SU-DHL-6 (cell line): ENCODE measurements around the gene CIB2.
A peak's percentile ranks its signal among the peaks of the same experiment; 100 is the strongest.

Source experiments
- H2AFZ ChIP-seq: fragments of 200-600 bp; sonication (generic); 2 replicates; pipeline ENCODE4 v1.6.1; 2014; ENCODE audit warnings: low read depth, mild to moderate bottlenecking, moderate library complexity, mixed read lengths, antibody characterized with exemption, low read length; ENCODE audit not compliant: severe bottlenecking
- H3F3A ChIP-seq: fragments of 200-600 bp; shearing (Covaris generic); 2 replicates; pipeline ENCODE4 v1.6.0; 2016; ENCODE audit warnings: antibody characterized with exemption, mild to moderate bottlenecking; ENCODE audit not compliant: insufficient read depth
- H3K27ac ChIP-seq: fragments of 200-600 bp; sonication (generic); 2 replicates; pipeline ENCODE4 v1.5.1; 2016; ENCODE audit warnings: low read depth, mild to moderate bottlenecking, low read length, moderate library complexity, mixed read lengths
- H3K27me3 ChIP-seq: fragments of 200-600 bp; sonication (generic), shearing (Covaris generic); 2 replicates; pipeline ENCODE4 v1.6.0; 2014; ENCODE audit warnings: mild to moderate bottlenecking, low read length
- H3K36me3 ChIP-seq: fragments of 200-600 bp; sonication (generic); 2 replicates; pipeline ENCODE4 v1.6.1; 2014; ENCODE audit warnings: mild to moderate bottlenecking, low read length, mixed read lengths
- H3K4me2 ChIP-seq: fragments of 300-600, 200-600 bp; shearing (Covaris generic), sonication (generic); 2 replicates; pipeline ENCODE4 v1.6.0; 2014; ENCODE audit warnings: low read length, low read depth, mild to moderate bottlenecking; ENCODE audit not compliant: poor library complexity, severe bottlenecking
- H3K4me3 ChIP-seq: fragments of 200-600 bp; sonication (generic); 2 replicates; pipeline ENCODE4 v1.5.1; 2014; ENCODE audit warnings: antibody characterized with exemption, low read length, mild to moderate bottlenecking, mixed read lengths; ENCODE audit not compliant: insufficient read depth, poor library complexity, severe bottlenecking
- H3K79me2 ChIP-seq: fragments of 200-600 bp; sonication (generic); 2 replicates; pipeline ENCODE4 v1.6.1; 2014; ENCODE audit warnings: mild to moderate bottlenecking, low read length, moderate library complexity; ENCODE audit not compliant: insufficient read depth
- H3K9ac ChIP-seq: fragments of 200-600 bp; sonication (generic); 2 replicates; pipeline ENCODE4 v1.7.0; 2014; ENCODE audit warnings: mild to moderate bottlenecking, low read length
- H3K9me2 ChIP-seq: fragments of 200-600 bp; sonication (generic); replicated peaks from 2 replicates; pipeline ENCODE4 v1.6.1; 2014; ENCODE audit warnings: low read length; ENCODE audit not compliant: insufficient read depth
- H3K9me3 ChIP-seq: fragments of 200-600 bp; sonication (generic); 2 replicates; pipeline ENCODE4 v1.6.1; 2014; ENCODE audit warnings: low read length, mixed read lengths; ENCODE audit not compliant: insufficient read depth
- H4K20me1 ChIP-seq: fragments of 200-600 bp; sonication (generic); 2 replicates; pipeline ENCODE4 v1.6.1; 2014; ENCODE audit warnings: low read depth, mild to moderate bottlenecking, antibody characterized with exemption, low read length, moderate library complexity, mixed read lengths
- EZH2phosphoT487 ChIP-seq: fragments of 200-600 bp; sonication (generic), shearing (Covaris generic); conservative IDR thresholded peaks from 2 replicates; pipeline ENCODE4 v1.6.1; 2018; ENCODE audit warnings: mild to moderate bottlenecking, antibody characterized with exemption, low read length, moderate library complexity, mixed read lengths
- TF ChIP-seq, protein P1 (sequence below): fragments of 200-600 bp; sonication (generic); IDR thresholded peaks from one replicate; pipeline ENCODE4 v1.5.1; 2017; ENCODE audit warnings: antibody characterized with exemption, mild to moderate bottlenecking, low read length, moderate library complexity; ENCODE audit not compliant: insufficient read depth, poor library complexity, severe bottlenecking

The CIB2 gene

DNA sequence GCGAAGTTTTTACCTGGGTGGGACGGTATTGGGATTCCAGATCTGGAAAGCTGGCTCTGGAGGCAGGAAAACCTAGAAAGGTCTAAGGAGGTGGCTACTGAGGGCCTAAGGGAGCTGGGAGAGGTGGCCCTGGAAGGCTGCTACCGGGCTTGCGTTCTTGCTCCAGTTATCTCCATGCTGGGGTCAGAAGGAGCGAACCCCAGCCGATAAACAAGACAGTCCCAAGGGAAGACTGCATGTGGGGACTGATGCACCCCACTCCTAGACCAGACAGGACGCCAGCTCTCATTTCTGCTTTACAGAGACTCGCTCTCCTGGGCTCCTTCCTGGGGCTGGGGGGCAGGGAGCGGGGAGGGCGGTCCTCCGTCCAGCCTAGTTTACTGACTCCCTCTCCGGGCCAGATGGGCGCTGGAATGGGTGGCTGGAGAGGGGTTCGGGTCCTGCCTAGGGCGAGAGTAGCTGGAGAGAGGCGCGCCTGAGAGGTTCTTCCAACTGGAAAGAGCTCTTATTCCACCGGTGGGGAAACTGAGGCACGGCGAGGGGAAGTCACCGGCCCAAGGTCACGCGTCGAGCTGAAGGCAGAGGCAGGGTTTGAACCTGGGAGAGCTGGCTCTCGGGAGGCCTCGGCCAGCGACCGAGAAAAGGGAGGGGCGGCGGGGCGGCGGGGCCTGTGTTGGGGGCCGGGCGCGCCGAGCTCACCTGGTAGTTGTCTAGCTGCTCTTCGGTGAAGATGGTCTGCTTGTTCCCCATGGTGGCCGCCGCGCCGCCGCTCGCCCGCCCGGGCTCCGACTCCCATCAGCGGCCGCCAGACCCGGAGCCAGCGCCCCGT is 565 bp downstream of the CIB2 start:
- Histone ChIP-seq H4K20me1 (no peaks in the 10 kb centered on the region), H3K4me2 (peak overlapping the region; percentile 68), H3K79me2 (no peaks in the 10 kb centered on the region), H3K9me3 (no peaks in the 10 kb centered on the region), H3K9ac (no peak overlapping the region), H3K36me3 (no peaks in the 10 kb centered on the region), H3K9me2 (no peaks in the 10 kb centered on the region), H3F3A (0 out of 2 replicates have a peak, but pooled peaks cover 6% of the 10 kb centered on the region), H2AFZ (no peak overlapping the region), H3K27ac (no peak overlapping the region), H3K27me3 (no peaks in the 10 kb centered on the region), H3K4me3 (no peak overlapping the region)
- TF ChIP-seq, protein P1, sequence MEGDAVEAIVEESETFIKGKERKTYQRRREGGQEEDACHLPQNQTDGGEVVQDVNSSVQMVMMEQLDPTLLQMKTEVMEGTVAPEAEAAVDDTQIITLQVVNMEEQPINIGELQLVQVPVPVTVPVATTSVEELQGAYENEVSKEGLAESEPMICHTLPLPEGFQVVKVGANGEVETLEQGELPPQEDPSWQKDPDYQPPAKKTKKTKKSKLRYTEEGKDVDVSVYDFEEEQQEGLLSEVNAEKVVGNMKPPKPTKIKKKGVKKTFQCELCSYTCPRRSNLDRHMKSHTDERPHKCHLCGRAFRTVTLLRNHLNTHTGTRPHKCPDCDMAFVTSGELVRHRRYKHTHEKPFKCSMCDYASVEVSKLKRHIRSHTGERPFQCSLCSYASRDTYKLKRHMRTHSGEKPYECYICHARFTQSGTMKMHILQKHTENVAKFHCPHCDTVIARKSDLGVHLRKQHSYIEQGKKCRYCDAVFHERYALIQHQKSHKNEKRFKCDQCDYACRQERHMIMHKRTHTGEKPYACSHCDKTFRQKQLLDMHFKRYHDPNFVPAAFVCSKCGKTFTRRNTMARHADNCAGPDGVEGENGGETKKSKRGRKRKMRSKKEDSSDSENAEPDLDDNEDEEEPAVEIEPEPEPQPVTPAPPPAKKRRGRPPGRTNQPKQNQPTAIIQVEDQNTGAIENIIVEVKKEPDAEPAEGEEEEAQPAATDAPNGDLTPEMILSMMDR: no peak
- no peak for TF ChIP-seq EZH2phosphoT487

DNA sequence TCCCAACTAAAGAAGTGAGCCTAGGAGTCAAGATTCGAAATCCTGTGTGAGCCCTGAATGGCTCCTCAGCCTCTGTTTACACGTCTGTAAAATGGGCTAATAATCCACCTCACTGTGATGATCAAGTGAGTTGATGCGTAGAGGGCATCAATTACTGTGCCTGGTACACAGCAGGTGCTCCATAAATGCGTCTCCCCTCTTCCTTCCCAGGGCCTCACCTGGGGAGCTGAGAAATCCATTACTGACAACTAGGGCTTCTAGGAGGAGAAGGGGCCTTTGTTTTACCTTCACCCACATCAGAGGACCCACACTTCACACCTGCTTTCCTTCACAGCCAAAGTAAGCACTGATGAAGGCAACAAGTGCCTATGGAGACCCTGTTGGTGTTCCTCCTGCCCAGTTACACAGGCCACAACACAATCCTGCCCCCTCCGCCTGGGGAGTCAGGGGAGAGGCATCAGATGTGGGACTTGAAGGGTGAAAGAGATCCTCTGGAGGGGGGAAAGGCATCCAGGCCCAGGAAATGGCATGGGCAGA is 1.4 kb downstream of the CIB2 start:
- no peaks in the 10 kb centered on the region for H3K9me3 ChIP-seq
- no peaks in the 10 kb centered on the region for H3K79me2 ChIP-seq
- H3K4me2 ChIP-seq: no peak overlapping the region
- H3K36me3 ChIP-seq: no peaks in the 10 kb centered on the region
- no peak overlapping the region for H2AFZ ChIP-seq
- H3K27ac ChIP-seq: no peak overlapping the region
- H3K9me2 ChIP-seq: no peaks in the 10 kb centered on the region
- no peak overlapping the region for H3K9ac ChIP-seq
- no peaks in the 10 kb centered on the region for H4K20me1 ChIP-seq
- 0 out of 2 replicates have a peak, but pooled peaks cover 6% of the 10 kb centered on the region for H3F3A ChIP-seq
- TF ChIP-seq, protein P1: no peak
- no peak for TF ChIP-seq EZH2phosphoT487
- H3K4me3 ChIP-seq: no peak overlapping the region
- no peaks in the 10 kb centered on the region for H3K27me3 ChIP-seq

DNA sequence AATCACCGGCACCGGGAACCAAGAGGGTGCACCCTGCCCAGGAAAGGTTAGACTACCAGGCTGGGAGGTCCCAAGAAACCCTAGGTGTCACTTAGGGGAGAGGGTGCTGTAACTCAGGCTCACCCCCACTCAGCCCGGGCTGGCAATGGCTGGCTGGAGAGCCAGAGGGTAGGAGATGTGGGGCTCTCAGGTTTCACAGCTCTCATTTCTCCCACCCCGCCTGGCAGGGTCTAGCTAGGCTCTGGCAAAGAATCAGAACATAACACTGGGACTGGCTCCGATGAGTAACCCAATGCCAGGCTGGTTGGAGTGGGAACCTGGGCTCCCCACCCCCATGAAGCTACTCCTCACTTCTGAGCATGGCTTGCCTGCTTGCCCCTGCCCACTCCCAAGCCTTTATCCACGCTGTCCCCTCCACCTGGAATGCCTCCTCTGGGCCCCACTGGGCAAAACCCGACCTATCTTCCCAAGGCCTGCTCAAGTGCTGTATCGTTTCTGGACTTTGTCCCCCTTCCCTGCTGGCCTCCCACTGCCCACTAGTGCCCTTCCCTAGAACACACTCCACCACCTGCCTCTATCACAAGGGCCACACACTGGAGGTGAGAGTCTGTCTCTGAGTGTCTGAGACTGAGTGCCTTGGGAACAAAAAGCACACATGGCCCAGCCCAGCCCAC is 2.0 kb downstream of the CIB2 start:
- Histone ChIP-seq H3K27ac (no peak overlapping the region), H3K9ac (no peak overlapping the region), H3F3A (0 out of 2 replicates have a peak, but pooled peaks cover 6% of the 10 kb centered on the region), H3K27me3 (no peaks in the 10 kb centered on the region), H3K79me2 (no peaks in the 10 kb centered on the region), H2AFZ (no peak overlapping the region), H3K36me3 (no peaks in the 10 kb centered on the region), H3K4me3 (no peak overlapping the region), H3K9me3 (no peaks in the 10 kb centered on the region), H4K20me1 (no peaks in the 10 kb centered on the region), H3K9me2 (no peaks in the 10 kb centered on the region), H3K4me2 (no peak overlapping the region)
- TF ChIP-seq EZH2phosphoT487: no peak
- TF ChIP-seq, protein P1: no peak
